Measurements from ENCODE around the gene PRM2. TPM values are rescaled to one million over a fixed set of nuclear protein-coding genes. Genes with fewer than 3 reads are reported as not detected.

The PRM2 gene
- total and polyA plus RNA-seq, 2 donors (not counting 3 experiments of a cell fraction or from before 2014, with no cell fraction given): not detected

- dilution Hi-C loops (cut with MboI; ENCODE audit: extremely low pct_ligation_motif_present, low sequenced_read_pairs): no loop called here
- Histone ChIP-seq H3K4me3 (replicated peaks in 1 of 3; ENCODE audit: insufficient read depth in 1 of 3, low read depth in 1 of 3, low read length in 3 of 3) (no peak overlapping the region), H3K79me2 (ENCODE audit: control insufficient read depth, insufficient read depth, low read length) (no peaks in the 10 kb centered on the region), H2AFZ (ENCODE audit: low read depth, low read length) (no peak overlapping the region), H4K20me1 (replicated peaks; ENCODE audit: control insufficient read depth, extremely low read depth, insufficient read depth, low read length) (no peaks in the 10 kb centered on the region), H3K36me3 (ENCODE audit: control insufficient read depth in 2 of 2, extremely low read depth in 1 of 2, insufficient read depth in 2 of 2, low read length in 2 of 2) (no peaks in the 10 kb centered on the region), H3K27ac (ENCODE audit: insufficient read depth, low read depth, low read length) (no peak overlapping the region), H3K9ac (replicated peaks; ENCODE audit: extremely low read depth, insufficient read depth, low read length) (no peak overlapping the region), H3K4me1 (ENCODE audit: control insufficient read depth, extremely low read depth, insufficient read depth, low read length) (no peaks in the 10 kb centered on the region), H3K9me1 (replicated peaks; ENCODE audit: control insufficient read depth, extremely low read depth, insufficient read depth, low read length) (no peaks in the 10 kb centered on the region), H3K27me3 (ENCODE audit: control insufficient read depth in 2 of 2, insufficient read depth in 2 of 2, low read length in 2 of 2) (no peaks in the 10 kb centered on the region), H3K4me2 (ENCODE audit: insufficient read depth, low read length) (no peak overlapping the region), H3K9me3 (replicated peaks; ENCODE audit: control insufficient read depth, insufficient read depth, low read length) (no peaks in the 10 kb centered on the region)
- BruUV-seq (replicated peaks): no TSS peak
- intact Hi-C loops (cut with micrococcal nuclease): no loop called here
- POLR2A ChIA-PET: no interaction called here
- DNase-seq (ENCODE audit: low read depth, low spot score): no peak
- CTCF ChIA-PET: no interaction called here
- FAIRE-seq: no peak
- TF ChIP-seq FOS (IDR thresholded peaks at IDR 0.05; ENCODE audit: borderline replicate concordance, insufficient read depth, low read length) (no peak), MYC (IDR thresholded peaks at IDR 0.05; ENCODE audit: low read depth, low read length) (no peak), GATA2 (IDR thresholded peaks at IDR 0.05; ENCODE audit: insufficient read depth, insufficient read length, low read depth, low read length) (no peak), MAX (IDR thresholded peaks at IDR 0.05; ENCODE audit: insufficient read depth, insufficient read length) (no peak), EZH2 (IDR thresholded peaks at IDR 0.05; ENCODE audit: borderline replicate concordance, low read depth, low read length, severe bottlenecking) (no peak), POLR2AphosphoS5 (IDR thresholded peaks at IDR 0.05; ENCODE audit: insufficient read depth, low read depth, low read length) (no peak), JUN (IDR thresholded peaks at IDR 0.05; ENCODE audit: borderline replicate concordance, insufficient read depth, insufficient read length, low read depth) (no peak), POLR2A (IDR thresholded peaks at IDR 0.05; ENCODE audit: low read depth, low read length) (no peak), CTCF (IDR thresholded peaks at IDR 0.05; ENCODE audit: extremely low read depth in 1 of 2, insufficient read depth in 1 of 2, low read depth in 1 of 2, low read length in 2 of 2) (no peak)
Observed at GRCh38 chr16:11306381-11306780, 30.1 kb upstream of the PRM2 start.

Data from endothelial cell of umbilical vein (primary cell).